Sigmoid colon (tissue), 7 donors: ENCODE data around the gene CEP97. TPM values are rescaled to one million over a fixed set of nuclear protein-coding genes. Genes with fewer than 3 reads are reported as not detected.

Experiments used
- DNase-seq: peaks from one replicate; pipeline ENCODE4 v3.0.0-alpha.2; 2019
- H3K27ac ChIP-seq, 4 donors: fragments of 200-600 bp; sonication (generic); one replicate each; pipeline ENCODE4 v1.5.1; 2016 to 2019; ENCODE audit warnings: mild to moderate bottlenecking in 1 of 4
- H3K27me3 ChIP-seq, 3 donors: fragments of 200-600 bp; sonication (generic); one replicate each; pipeline ENCODE4 v1.5.1; 2019; ENCODE audit warnings: mild to moderate bottlenecking in 1 of 3
- H3K36me3 ChIP-seq, 4 donors: fragments of 200-600 bp; sonication (generic); one replicate each; pipeline ENCODE4 v1.5.1; 2016 to 2019
- H3K4me1 ChIP-seq, 4 donors: fragments of 200-600 bp; sonication (generic); one replicate each; pipeline ENCODE4 v1.5.1; 2017 to 2019
- H3K4me3 ChIP-seq, 4 donors: fragments of 200-600 bp; sonication (generic); one replicate each; pipeline ENCODE4 v1.5.1; 2017 to 2019; ENCODE audit warnings: mild to moderate bottlenecking in 2 of 4, moderate library complexity in 1 of 4
- H3K9me3 ChIP-seq, 4 donors: fragments of 200-600 bp in 3 of 4; sonication (generic) in 3 of 4; one replicate each; pipeline versions ENCODE4 v1.5.1 to v1.6.1; 2013 to 2019
- EP300 ChIP-seq, 4 donors: sonication (generic); formaldehyde crosslinking; IDR thresholded peaks; one replicate each; pipeline ENCODE4 v1.6.1; 2017; ENCODE audit warnings: antibody characterized with exemption in 4 of 4
- POLR2A ChIP-seq, 2 donors: fragments of 450-650 bp; IDR thresholded peaks; one replicate each; pipeline ENCODE4 v1.6.1; 2016; ENCODE audit warnings: antibody characterized with exemption in 2 of 2, mild to moderate bottlenecking in 2 of 2, moderate library complexity in 2 of 2
- POLR2AphosphoS5 ChIP-seq, 4 donors: sonication (generic); formaldehyde crosslinking; IDR thresholded peaks; one replicate each; pipeline ENCODE4 v1.6.1; 2017; ENCODE audit warnings: antibody characterized with exemption in 4 of 4
- WGBS, 2 donors: extraction: QIAGEN DNeasy Blood & Tissue Kit; methylation state at CpG; one replicate each; pipeline ENCODE4 v1.1.7; 2013; 5-methylcytosine and 5-hydroxymethylcytosine counted together
- intact Hi-C: fragments of 100-400 bp; cut with DNase I; formaldehyde crosslinking; loops from one replicate; pipeline ENCODE4 v1.15.1; 2023
- polyA plus RNA-seq, 3 donors: library from polyadenylated mRNA; stranded (reverse); fragments of 200-250 nt; gene quantifications; one replicate each; pipeline ENCODE4 v1.2.3, GENCODE V29; 2013
- total RNA-seq, 4 donors: library from RNA; depleted of rRNA; stranded (reverse); fragments of >200 nt; gene quantifications; one replicate each; pipeline ENCODE4 v1.1.0, GENCODE V29; 2016
- TF ChIP-seq, protein P1 (sequence below), 4 experiments: fragments of 450-650 bp in 3 of 4; fragments of 200-600 bp in 1 of 4; IDR thresholded peaks; one replicate each; pipeline ENCODE4 v1.5.1; 2016 to 2019; ENCODE audit warnings: antibody characterized with exemption in 4 of 4, mild to moderate bottlenecking in 3 of 4, moderate library complexity in 2 of 4
- donor health status: healthy with polysubstance abuse.
- donor health status: Bipolar disorder and iron deficiency.
- donor health status: healthy.

CEP97 gene
- total and polyA plus RNA-seq, 7 donors = 0.69 to 11.1 (median 9.0) TPM

DNA sequence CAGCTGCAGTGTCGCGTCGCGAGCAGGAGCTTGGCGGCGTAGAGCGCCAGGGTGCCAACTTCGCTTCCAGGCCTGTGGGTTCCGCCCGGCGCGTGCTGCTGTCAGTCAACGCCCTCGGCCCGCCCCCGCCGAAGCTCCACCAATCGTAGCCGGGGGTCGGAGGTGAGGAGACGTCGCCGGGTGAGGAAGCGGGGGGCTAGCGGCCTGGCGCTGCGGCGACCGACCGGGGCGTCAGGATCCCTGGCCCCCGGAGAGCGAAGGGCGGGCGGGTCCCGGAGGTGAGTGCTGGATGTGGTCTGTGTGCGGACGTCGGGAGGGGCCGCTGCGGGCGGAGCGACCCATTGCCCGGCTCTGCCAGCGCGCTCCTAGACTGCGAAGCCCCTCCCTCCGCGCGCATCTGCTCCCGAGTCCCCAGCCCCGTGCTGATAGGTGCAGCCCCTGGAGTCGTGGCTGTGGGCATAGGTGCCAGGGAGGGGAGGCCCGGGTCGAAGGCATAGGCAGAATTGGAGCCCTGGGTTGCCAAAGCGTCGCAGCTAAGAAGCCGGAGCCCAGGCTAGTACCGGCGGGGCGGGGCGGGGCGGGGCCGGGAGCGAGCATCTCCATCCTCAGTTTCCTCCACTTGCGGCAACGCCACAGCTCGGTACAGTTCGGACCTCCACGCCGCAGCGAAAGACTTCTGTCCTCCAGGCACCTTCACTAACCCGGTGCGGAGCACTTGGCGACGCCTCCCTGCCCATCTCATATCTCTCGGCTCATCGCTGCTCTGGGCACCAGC is 54.8 kb downstream of the CEP97 start, which contains the start of gene NXPE3:
Gene NXPE3 (plus strand): TSS at position 165 of the 775 bp plus-strand sequence. CDS start 6,386 bp downstream, outside the sequence.
- peaks cover 0 to 21% (median 12%) of the 10 kb centered on the region in 4 donors for H3K36me3 ChIP-seq
- H3K27me3 ChIP-seq = no peaks in the 10 kb centered on the region
- WGBS, 2 donors = 0 to 1% methylated on average over 78 of the region's 78 CpGs
- TF ChIP-seq, protein P1, sequence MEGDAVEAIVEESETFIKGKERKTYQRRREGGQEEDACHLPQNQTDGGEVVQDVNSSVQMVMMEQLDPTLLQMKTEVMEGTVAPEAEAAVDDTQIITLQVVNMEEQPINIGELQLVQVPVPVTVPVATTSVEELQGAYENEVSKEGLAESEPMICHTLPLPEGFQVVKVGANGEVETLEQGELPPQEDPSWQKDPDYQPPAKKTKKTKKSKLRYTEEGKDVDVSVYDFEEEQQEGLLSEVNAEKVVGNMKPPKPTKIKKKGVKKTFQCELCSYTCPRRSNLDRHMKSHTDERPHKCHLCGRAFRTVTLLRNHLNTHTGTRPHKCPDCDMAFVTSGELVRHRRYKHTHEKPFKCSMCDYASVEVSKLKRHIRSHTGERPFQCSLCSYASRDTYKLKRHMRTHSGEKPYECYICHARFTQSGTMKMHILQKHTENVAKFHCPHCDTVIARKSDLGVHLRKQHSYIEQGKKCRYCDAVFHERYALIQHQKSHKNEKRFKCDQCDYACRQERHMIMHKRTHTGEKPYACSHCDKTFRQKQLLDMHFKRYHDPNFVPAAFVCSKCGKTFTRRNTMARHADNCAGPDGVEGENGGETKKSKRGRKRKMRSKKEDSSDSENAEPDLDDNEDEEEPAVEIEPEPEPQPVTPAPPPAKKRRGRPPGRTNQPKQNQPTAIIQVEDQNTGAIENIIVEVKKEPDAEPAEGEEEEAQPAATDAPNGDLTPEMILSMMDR (IDR thresholded peaks at IDR 0.05) = no peak
- peak; percentile 47 to 88 (median 77) for TF ChIP-seq POLR2AphosphoS5 (IDR thresholded peaks at IDR 0.05)
- peak within 1 kb of the TSS; percentile 85 to 93 (median 92) for H3K27ac ChIP-seq
- intact Hi-C loops = loop anchor here (2.0 to 5.0 kb wide), 4 partner anchors 52 to 207 kb away; partner anchors contain the start of genes NFKBIZ, PCNP and RPL24
- no peaks in the 10 kb centered on the region for H3K9me3 ChIP-seq
- H3K4me1 ChIP-seq = peaks cover 0 to 34% (median 24%) of the 10 kb centered on the region in 4 donors
- DNase-seq = peak; percentile 96
- H3K4me3 ChIP-seq = peak within 1 kb of the TSS; percentile 69 to 90 (median 87)

DNA sequence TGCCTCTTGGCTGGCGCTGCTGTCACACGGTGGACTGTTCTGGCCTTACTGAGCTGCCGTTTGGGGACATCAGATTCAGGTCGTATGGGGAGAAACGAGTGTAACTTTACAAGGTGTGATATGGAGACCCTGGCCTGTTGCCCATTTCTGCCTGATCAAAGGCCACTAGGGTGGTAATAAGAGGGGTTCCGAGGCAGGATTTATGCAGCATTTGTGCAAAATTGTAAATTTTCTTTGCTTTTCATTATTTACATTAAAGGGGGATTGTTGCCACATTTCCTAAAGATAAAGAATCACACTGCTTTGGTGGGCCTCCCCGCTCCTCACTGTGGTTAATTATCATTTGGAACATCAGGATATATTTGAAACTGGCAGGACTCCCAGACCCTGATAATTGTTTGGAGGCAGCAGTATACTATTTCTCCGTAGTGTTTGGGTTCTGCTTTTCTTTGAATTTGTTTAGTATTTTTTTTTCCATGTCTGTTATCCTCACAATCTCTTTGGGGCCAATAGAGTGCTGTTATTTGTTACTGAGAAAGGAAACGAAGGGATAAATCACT is 55.5 kb downstream of the CEP97 start:
- Histone ChIP-seq H3K27me3 (no peaks in the 10 kb centered on the region), H3K9me3 (no peaks in the 10 kb centered on the region), H3K36me3 (peaks cover 0 to 27% (median 15%) of the 10 kb centered on the region in 4 donors), H3K4me3 (peak overlapping the region; percentile 69 to 90 (median 87)), H3K4me1 (peaks cover 0 to 34% (median 24%) of the 10 kb centered on the region in 4 donors), H3K27ac (peak overlapping the region; percentile 85 to 93 (median 92))
- no peak for DNase-seq
- intact Hi-C loops = loop anchor here (2.0 to 5.0 kb wide), 4 partner anchors 53 to 208 kb away; partner anchors contain the start of genes NFKBIZ, PCNP and RPL24
- 23 to 27% methylated on average over 9 of the region's 9 CpGs for WGBS, 2 donors
- TF ChIP-seq EP300 (IDR thresholded peaks at IDR 0.05) (no peak), POLR2AphosphoS5 (IDR thresholded peaks at IDR 0.05) (no peak), POLR2A (IDR thresholded peaks at IDR 0.05) (no peak)
- TF ChIP-seq, protein P1 (IDR thresholded peaks at IDR 0.05) = no peak

- H3K36me3 ChIP-seq = peaks cover 0 to 35% (median 20%) of the 10 kb centered on the region in 4 donors
- H3K9me3 ChIP-seq = no peaks in the 10 kb centered on the region
- intact Hi-C loops = no loop called here
- peak overlapping the region; percentile 85 to 93 (median 92) for H3K27ac ChIP-seq
- H3K4me1 ChIP-seq = peaks cover 0 to 34% (median 24%) of the 10 kb centered on the region in 4 donors
- H3K27me3 ChIP-seq = no peaks in the 10 kb centered on the region
- 74 to 84% methylated on average over 2 of the region's 2 CpGs for WGBS, 2 donors
- no peak overlapping the region for H3K4me3 ChIP-seq
- no peak for DNase-seq
- TF ChIP-seq POLR2A (IDR thresholded peaks at IDR 0.05) (no peak), POLR2AphosphoS5 (IDR thresholded peaks at IDR 0.05) (no peak), EP300 (IDR thresholded peaks at IDR 0.05) (no peak)
- TF ChIP-seq, protein P1 (IDR thresholded peaks at IDR 0.05) = no peak
Measured at GRCh38 chr3:101780661-101781060, 56.2 kb downstream of the CEP97 start.

- H3K4me1 ChIP-seq = peaks cover 0 to 34% (median 24%) of the 10 kb centered on the region in 4 donors
- no peaks in the 10 kb centered on the region for H3K27me3 ChIP-seq
- H3K36me3 ChIP-seq = peaks cover 0 to 40% (median 23%) of the 10 kb centered on the region in 4 donors
- DNase-seq = no peak
- TF ChIP-seq EP300 (IDR thresholded peaks at IDR 0.05) (no peak), POLR2A (IDR thresholded peaks at IDR 0.05) (no peak), POLR2AphosphoS5 (IDR thresholded peaks at IDR 0.05) (no peak)
- TF ChIP-seq, protein P1 (IDR thresholded peaks at IDR 0.05) = no peak
- H3K9me3 ChIP-seq = no peaks in the 10 kb centered on the region
- intact Hi-C loops = no loop called here
- H3K4me3 ChIP-seq = no peak overlapping the region
- no peak overlapping the region for H3K27ac ChIP-seq
Measured at GRCh38 chr3:101781166-101781565, 56.8 kb downstream of the CEP97 start.
